B cell (primary cell): ENCODE results near the gene CAMK1D. TPM values are rescaled to one million over a fixed set of nuclear protein-coding genes. Genes with fewer than 3 reads are reported as not detected.

Experiments
- ATAC-seq: fragments of 200-7000 bp; cut with Tn5 transposase; one replicate; pipeline ENCODE4 v1.10.0; 2021; ENCODE audit warnings: low read depth, mild to moderate bottlenecking, moderate number of reproducible peaks, moderate library complexity
- CTCF ChIA-PET: fragments of 350-600 bp; sonication (Branson Sonifier 250); formaldehyde crosslinking; loops from one replicate; lab custom pipeline; 2021; ENCODE audit warnings: antibody characterized with exemption, inconsistent platforms; lab: Charles Lee
- POLR2A ChIA-PET: fragments of 350-600 bp; sonication (Branson Sonifier 250); formaldehyde crosslinking; loops from one replicate; lab custom pipeline; 2021; ENCODE audit warnings: antibody characterized with exemption; lab: Charles Lee
- DNase-seq: peaks from one replicate; pipeline ENCODE4 v3.0.0; 2013
- H2AFZ ChIP-seq: 2 replicates; pipeline ENCODE4 v1.6.1; 2012; ENCODE audit warnings: mild to moderate bottlenecking, low read depth, low read length; ENCODE audit not compliant: insufficient read depth, poor library complexity, severe bottlenecking
- H3K27ac ChIP-seq, 2 donors: 1 replicate in 1 of 2; 2 replicates in 1 of 2; pipeline ENCODE4 v1.5.1; 2012 to 2013; ENCODE audit warnings: low read length in 2 of 2, mild to moderate bottlenecking in 2 of 2, moderate library complexity in 1 of 2
- H3K27me3 ChIP-seq, 4 experiments: fragments of 200-600 bp in 1 of 4; sonication (generic) in 1 of 4; replicated peaks in 1 of 4; 1 replicate in 2 of 4; 2 replicates in 2 of 4; pipeline versions ENCODE4 v1.6.1 to v1.7.0; 2013 to 2016; ENCODE audit warnings: low read length in 3 of 4, mild to moderate bottlenecking in 2 of 4, mixed read lengths in 1 of 4, moderate library complexity in 1 of 4; ENCODE audit not compliant: insufficient read depth in 4 of 4, control insufficient read depth in 3 of 4; ENCODE audit errors: control extremely low read depth in 1 of 4
- H3K36me3 ChIP-seq, 2 experiments: replicated peaks in 1 of 2; 1 replicate in 1 of 2; 2 replicates in 1 of 2; pipeline versions ENCODE4 v1.6.1 to v1.7.1; 2013; ENCODE audit warnings: low read length in 1 of 2; ENCODE audit not compliant: insufficient read depth in 2 of 2, control insufficient read depth in 1 of 2; ENCODE audit errors: control extremely low read depth in 1 of 2, extremely low read depth in 1 of 2
- H3K4me1 ChIP-seq, 2 donors: fragments of 200-600 bp in 1 of 2; sonication (generic) in 1 of 2; 1 replicate in 1 of 2; 2 replicates in 1 of 2; pipeline versions ENCODE4 v1.5.1 to v1.6.1; 2013 to 2017; ENCODE audit warnings: low read length in 2 of 2; ENCODE audit not compliant: control insufficient read depth in 2 of 2, insufficient read depth in 2 of 2
- H3K4me2 ChIP-seq: replicated peaks from 2 replicates; pipeline ENCODE3; 2012; ENCODE audit warnings: mild to moderate bottlenecking, low read depth, low read length; ENCODE audit not compliant: poor library complexity, severe bottlenecking
- H3K4me3 ChIP-seq, 5 experiments: fragments of 200-600 bp in 1 of 5; sonication (generic) in 1 of 5; 1 replicate in 3 of 5; 2 replicates in 2 of 5; pipeline versions ENCODE4 v1.5.1 to v1.7.0; 2011 to 2016; ENCODE audit warnings: low read length in 4 of 5, mild to moderate bottlenecking in 4 of 5, low read depth in 2 of 5, control low read depth in 1 of 5, moderate library complexity in 1 of 5; ENCODE audit not compliant: insufficient read depth in 1 of 5; ENCODE audit errors: control extremely low read depth in 1 of 5, extremely low read depth in 1 of 5
- H3K79me2 ChIP-seq: fragments of 200-600 bp; sonication (generic); one replicate; pipeline ENCODE4 v1.6.0; 2016; ENCODE audit warnings: low read length; ENCODE audit not compliant: control insufficient read depth, insufficient read depth
- H3K9ac ChIP-seq: fragments of 200-600 bp; sonication (generic); 2 replicates; pipeline ENCODE4 v1.6.1; 2017; ENCODE audit warnings: mild to moderate bottlenecking, low read length, moderate library complexity
- H3K9me3 ChIP-seq, 3 donors: one replicate each; pipeline versions ENCODE4 v1.6.1 to v1.7.1; 2013; ENCODE audit warnings: low read length in 2 of 3; ENCODE audit not compliant: control insufficient read depth in 2 of 3, insufficient read depth in 1 of 3; ENCODE audit errors: control extremely low read depth in 1 of 3
- H4K20me1 ChIP-seq: 2 replicates; pipeline ENCODE4 v1.6.0; 2012; ENCODE audit warnings: mild to moderate bottlenecking, low read length; ENCODE audit not compliant: insufficient read depth, control insufficient read depth, poor library complexity, severe bottlenecking
- H3K27ac Mint-ChIP-seq: one replicate; pipeline ENCODE4 v1.8.0; 2021; ENCODE audit warnings: mixed read lengths
- H3K27me3 Mint-ChIP-seq: one replicate; pipeline ENCODE4 v1.8.0; 2021; ENCODE audit warnings: mixed read lengths
- H3K4me1 Mint-ChIP-seq: one replicate; pipeline ENCODE4 v1.8.0; 2021; ENCODE audit warnings: mixed read lengths
- H3K4me3 Mint-ChIP-seq: one replicate; pipeline ENCODE4 v1.8.0; 2021; ENCODE audit warnings: mixed read lengths
- H3K9me3 Mint-ChIP-seq: one replicate; pipeline ENCODE4 v1.8.0; 2022; ENCODE audit warnings: mixed read lengths; ENCODE audit not compliant: insufficient read depth
- CTCF ChIP-seq: fragments of 200-600 bp; IDR thresholded peaks from one replicate; pipeline ENCODE4 v1.8.0; 2022; ENCODE audit warnings: antibody characterized with exemption, mild to moderate bottlenecking
- EZH2 ChIP-seq: IDR thresholded peaks from 2 replicates; pipeline ENCODE4 v1.6.1; 2012; ENCODE audit warnings: borderline replicate concordance, low read depth, mild to moderate bottlenecking, moderate library complexity, low read length; ENCODE audit not compliant: insufficient read depth, poor library complexity, severe bottlenecking
- WGBS: methylation state at CpG from one replicate; pipeline ENCODE4 v1.1.5; 2013; ENCODE audit warnings: missing lambda C conversion rate; ENCODE audit not compliant: insufficient coverage; 5-methylcytosine and 5-hydroxymethylcytosine counted together
- intact Hi-C: fragments of 100-400 bp; cut with micrococcal nuclease; formaldehyde crosslinking; loops from one replicate; pipeline ENCODE4 v1.10.0; 2022
- polyA plus RNA-seq: library from polyadenylated mRNA; depleted of rRNA; stranded (reverse); fragments of >200 nt; gene quantifications from 2 replicates; pipeline ENCODE4 v1.2.3, GENCODE V29; 2012
- total RNA-seq, 2 donors: library from RNA; stranded (reverse); fragments of 120-200 nt in 1 of 2; gene quantifications; 1 replicate in 1 of 2; 2 replicates in 1 of 2; pipeline versions ENCODE4 v1.2.3 to v1.2.4, GENCODE V29; 2013 to 2022

The CAMK1D gene
- total and polyA plus RNA-seq, 2 donors (not counting 1 experiment from before 2014, with no cell fraction given): 34.1 to 69.7 TPM

GRCh38 chr10:12768156-12769100 is 419.1 kb downstream of the CAMK1D start:
- TF ChIP-seq EZH2 (no peak), CTCF (no peak)
- 91% methylated on average over 11 of the region's 16 CpGs for WGBS
- Histone ChIP-seq H3K4me2 (no peak overlapping the region), H3K79me2 (peaks cover 14% of the 10 kb centered on the region), H3K36me3 (peaks cover 7 to 35% of the 10 kb centered on the region in 2 experiments), H2AFZ (no peak overlapping the region), H3K27ac (no peak overlapping the region), H3K4me1 (peaks cover 0 to 5% of the 10 kb centered on the region in 2 donors), H4K20me1 (peaks cover 5% of the 10 kb centered on the region), H3K4me3 (no peak overlapping the region), H3K9me3 (no peaks in the 10 kb centered on the region), H3K9ac (no peak overlapping the region), H3K27me3 (no peaks in the 10 kb centered on the region)
- DNase-seq (no peak), ATAC-seq (no peak)
- H3K9me3 Mint-ChIP-seq: no peaks in the 10 kb centered on the region
- ChIA-PET CTCF (no interaction called here), POLR2A (no interaction called here)
- H3K4me1 Mint-ChIP-seq: peaks cover 12% of the 10 kb centered on the region
- H3K27me3 Mint-ChIP-seq: no peaks in the 10 kb centered on the region
- intact Hi-C loops: no loop called here
- H3K4me3 Mint-ChIP-seq: no peak overlapping the region
- H3K27ac Mint-ChIP-seq: no peak overlapping the region
